Lung (tissue), 12 donors: ENCODE results near the gene ATP1A1. TPM values are rescaled to one million over a fixed set of nuclear protein-coding genes. Genes with fewer than 3 reads are reported as not detected.

Experiments
- ATAC-seq: fragments of 200-7000 bp; cut with Tn5 transposase; one replicate; pipeline ENCODE4 v1.9.1; 2020; ENCODE audit warnings: moderate number of reproducible peaks; ENCODE audit not compliant: insufficient read depth, low FRiP score
- DNase-seq, 3 donors: peaks; one replicate each; pipeline ENCODE4 v3.0.0-alpha.2; 2013 to 2017
- H3K27ac ChIP-seq, 2 donors: one replicate each; pipeline ENCODE4 v1.5.1; 2013; ENCODE audit warnings: mild to moderate bottlenecking in 2 of 2, moderate library complexity in 2 of 2, control low read depth in 1 of 2, inconsistent platforms in 1 of 2, low read depth in 1 of 2, low read length in 1 of 2
- H3K27me3 ChIP-seq, 3 donors: one replicate each; pipeline ENCODE4 v1.5.1; 2013; ENCODE audit warnings: low read length in 2 of 3; ENCODE audit not compliant: control insufficient read depth in 3 of 3, insufficient read depth in 3 of 3
- H3K36me3 ChIP-seq, 4 donors: one replicate each; pipeline ENCODE4 v1.5.1; 2013; ENCODE audit warnings: low read length in 4 of 4, mild to moderate bottlenecking in 1 of 4, moderate library complexity in 1 of 4; ENCODE audit not compliant: control insufficient read depth in 4 of 4, insufficient read depth in 4 of 4
- H3K4me1 ChIP-seq, 5 donors: one replicate each; pipeline ENCODE4 v1.5.1; 2013; ENCODE audit warnings: low read length in 5 of 5, mild to moderate bottlenecking in 2 of 5, moderate library complexity in 1 of 5; ENCODE audit not compliant: control insufficient read depth in 5 of 5, insufficient read depth in 5 of 5
- H3K4me3 ChIP-seq: one replicate; pipeline ENCODE4 v1.5.1; 2013; ENCODE audit warnings: mild to moderate bottlenecking, control low read depth, moderate library complexity
- H3K9ac ChIP-seq, 2 donors: one replicate each; pipeline ENCODE4 v1.5.1; 2013; ENCODE audit warnings: low read length in 2 of 2, control low read depth in 1 of 2; ENCODE audit not compliant: insufficient read depth in 1 of 2
- H3K9me3 ChIP-seq, 4 donors: one replicate each; pipeline ENCODE4 v1.5.1; 2013; ENCODE audit warnings: low read length in 3 of 4, mild to moderate bottlenecking in 1 of 4, moderate library complexity in 1 of 4; ENCODE audit not compliant: control insufficient read depth in 4 of 4, insufficient read depth in 3 of 4
- WGBS, 2 donors: extraction: QIAGEN DNeasy Blood & Tissue Kit; methylation state at CpG; one replicate each; pipeline ENCODE4 v1.1.7; 2013; 5-methylcytosine and 5-hydroxymethylcytosine counted together
- polyA plus RNA-seq, 2 donors: library from polyadenylated mRNA; stranded (reverse); fragments of 200-250 nt; gene quantifications; one replicate each; pipeline ENCODE4 v1.2.1, GENCODE V29; 2013
- total RNA-seq, 2 donors: library from RNA; depleted of rRNA in 1 of 2; stranded (reverse); fragments of >200 nt in 1 of 2; gene quantifications; one replicate each; pipeline ENCODE4 v1.2.1, GENCODE V29; 2014 to 2021
- TF ChIP-seq, protein P1 (sequence below): IDR thresholded peaks from 2 replicates; pipeline ENCODE4 v1.5.1; 2012; ENCODE audit warnings: mild to moderate bottlenecking; ENCODE audit errors: control extremely low read depth, extremely low read depth
- donor health status: control.
- donor health status: control.
- donor health status: Bipolar disorder and iron deficiency.
- donor health status: healthy.
- donor health status: DM: yes; HTN: yes; CAD: no.

The ATP1A1 gene
- total and polyA plus RNA-seq, 4 donors, result 320 to 715 (median 612) TPM

DNA sequence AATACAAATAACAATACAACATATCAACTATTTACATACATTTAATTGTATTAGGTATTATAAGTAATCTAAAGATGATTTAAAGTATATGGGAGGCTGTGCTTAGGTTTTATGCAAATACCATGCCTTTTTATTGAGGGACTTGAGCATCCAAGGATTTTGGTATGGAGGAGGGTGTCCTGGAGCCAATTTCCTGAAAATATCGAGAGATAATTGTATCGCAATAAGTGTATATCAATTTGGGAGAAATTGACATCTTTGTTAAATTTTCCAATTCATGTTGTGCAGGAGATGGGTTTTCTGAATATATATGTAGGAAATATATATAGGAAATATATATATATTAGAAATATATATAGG is 63.5 kb downstream of the ATP1A1 start:
- Histone ChIP-seq H3K36me3 (no peaks in the 10 kb centered on the region), H3K9me3 (no peaks in the 10 kb centered on the region), H3K27ac (no peak overlapping the region), H3K9ac (no peak overlapping the region), H3K27me3 (no peaks in the 10 kb centered on the region), H3K4me3 (no peak overlapping the region), H3K4me1 (peaks cover 0 to 5% (median 0%) of the 10 kb centered on the region in 5 donors)
- no peak for DNase-seq
- TF ChIP-seq, protein P1, sequence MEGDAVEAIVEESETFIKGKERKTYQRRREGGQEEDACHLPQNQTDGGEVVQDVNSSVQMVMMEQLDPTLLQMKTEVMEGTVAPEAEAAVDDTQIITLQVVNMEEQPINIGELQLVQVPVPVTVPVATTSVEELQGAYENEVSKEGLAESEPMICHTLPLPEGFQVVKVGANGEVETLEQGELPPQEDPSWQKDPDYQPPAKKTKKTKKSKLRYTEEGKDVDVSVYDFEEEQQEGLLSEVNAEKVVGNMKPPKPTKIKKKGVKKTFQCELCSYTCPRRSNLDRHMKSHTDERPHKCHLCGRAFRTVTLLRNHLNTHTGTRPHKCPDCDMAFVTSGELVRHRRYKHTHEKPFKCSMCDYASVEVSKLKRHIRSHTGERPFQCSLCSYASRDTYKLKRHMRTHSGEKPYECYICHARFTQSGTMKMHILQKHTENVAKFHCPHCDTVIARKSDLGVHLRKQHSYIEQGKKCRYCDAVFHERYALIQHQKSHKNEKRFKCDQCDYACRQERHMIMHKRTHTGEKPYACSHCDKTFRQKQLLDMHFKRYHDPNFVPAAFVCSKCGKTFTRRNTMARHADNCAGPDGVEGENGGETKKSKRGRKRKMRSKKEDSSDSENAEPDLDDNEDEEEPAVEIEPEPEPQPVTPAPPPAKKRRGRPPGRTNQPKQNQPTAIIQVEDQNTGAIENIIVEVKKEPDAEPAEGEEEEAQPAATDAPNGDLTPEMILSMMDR, result no peak
- no peak for ATAC-seq
- 99 to 100% methylated on average over 2 of the region's 2 CpGs for WGBS, 2 donors

DNA sequence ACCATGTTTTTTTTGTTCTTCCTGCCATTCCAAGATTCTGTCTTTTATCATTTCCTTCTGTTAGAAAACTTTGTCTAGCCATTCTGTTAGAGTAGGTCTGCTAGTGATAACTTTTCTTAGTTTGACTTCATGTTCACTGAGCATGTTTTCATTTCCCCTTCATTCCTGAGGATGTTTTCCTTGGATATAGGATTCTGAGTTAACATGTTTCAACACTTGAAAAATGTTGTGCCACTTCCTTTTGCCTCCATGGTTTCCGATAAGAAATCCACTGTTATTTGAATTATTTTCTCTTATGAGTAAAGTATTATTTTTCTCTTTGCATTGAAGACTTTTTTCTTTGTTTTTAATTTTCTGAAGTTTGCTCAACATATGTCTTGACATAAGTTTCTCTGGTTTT is 66.7 kb downstream of the ATP1A1 start:
- 32 to 63% methylated on average over 1 of the region's 1 CpG for WGBS, 2 donors
- Histone ChIP-seq H3K9ac (no peak overlapping the region), H3K27ac (no peak overlapping the region), H3K4me1 (no peaks in the 10 kb centered on the region), H3K36me3 (no peaks in the 10 kb centered on the region), H3K4me3 (no peak overlapping the region), H3K9me3 (no peaks in the 10 kb centered on the region), H3K27me3 (no peaks in the 10 kb centered on the region)
- no peak for ATAC-seq
- no peak for DNase-seq
- TF ChIP-seq, protein P1, result no peak

DNA sequence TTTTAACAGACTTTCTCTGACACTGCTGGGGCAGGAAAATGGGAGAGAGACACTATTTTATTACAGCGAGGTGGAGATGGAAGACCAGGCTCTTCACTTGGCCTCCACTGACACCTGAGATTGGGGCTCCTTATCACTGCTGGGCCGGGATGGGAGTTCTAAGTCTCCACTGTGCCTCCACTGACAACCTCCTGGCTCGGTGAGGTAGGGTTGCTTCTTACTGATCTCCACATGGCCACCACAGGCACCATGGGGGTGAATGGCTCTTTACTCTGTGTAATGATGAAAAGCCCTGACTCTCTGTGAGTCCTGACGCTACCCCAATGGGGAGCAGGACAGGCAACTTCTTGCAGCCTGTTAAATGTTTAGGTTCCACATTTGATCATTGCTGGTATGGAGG is 67.7 kb downstream of the ATP1A1 start:
- Histone ChIP-seq H3K4me1 (no peaks in the 10 kb centered on the region), H3K9ac (no peak overlapping the region), H3K36me3 (no peaks in the 10 kb centered on the region), H3K4me3 (no peak overlapping the region), H3K27ac (no peak overlapping the region), H3K9me3 (no peaks in the 10 kb centered on the region), H3K27me3 (no peaks in the 10 kb centered on the region)
- TF ChIP-seq, protein P1, result no peak
- DNase-seq (no peak), ATAC-seq (no peak)
- WGBS, 2 donors, result 87 to 89% methylated on average over 4 of the region's 4 CpGs

DNA sequence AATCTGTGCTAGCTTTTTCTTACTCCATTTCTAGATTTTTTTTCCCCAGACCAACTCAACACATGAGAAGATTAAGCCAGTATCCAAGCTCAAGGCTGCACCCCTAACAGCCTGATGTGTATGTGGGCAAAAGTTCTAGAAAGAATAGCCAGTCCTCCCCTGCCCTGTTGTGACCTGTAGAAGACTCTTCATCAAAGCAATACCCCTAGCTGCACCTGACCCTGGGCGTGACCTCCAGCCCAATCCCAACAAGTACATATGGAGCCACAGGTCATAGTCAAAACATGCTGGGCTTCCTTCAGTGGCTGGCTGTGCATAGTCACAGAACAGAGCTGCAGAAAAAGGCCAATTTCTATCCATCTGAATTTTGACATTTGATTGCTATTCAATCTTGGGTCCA is 72.5 kb downstream of the ATP1A1 start:
- Histone ChIP-seq H3K4me3 (no peak overlapping the region), H3K36me3 (no peaks in the 10 kb centered on the region), H3K27ac (no peak overlapping the region), H3K4me1 (peaks cover 0 to 1% (median 0%) of the 10 kb centered on the region in 5 donors), H3K9ac (no peak overlapping the region), H3K27me3 (no peaks in the 10 kb centered on the region), H3K9me3 (no peaks in the 10 kb centered on the region)
- TF ChIP-seq, protein P1, result no peak
- 92 to 100% methylated on average over 1 of the region's 1 CpG for WGBS, 2 donors
- ATAC-seq (no peak), DNase-seq (no peak)
